MM.1S (cell line): ENCODE data around the gene GCM1.

Experiments used
- DNase-seq: peaks from one replicate; pipeline ENCODE4 v3.0.0-alpha.2; 2015
- H2AFZ ChIP-seq: fragments of 300-600 bp; sonication (generic); 2 replicates; pipeline ENCODE4 v1.6.0; 2016; ENCODE audit warnings: antibody characterized with exemption, low read length
- H3F3A ChIP-seq: fragments of 300-600 bp; sonication (generic); 2 replicates; pipeline ENCODE4 v1.6.1; 2016; ENCODE audit warnings: mild to moderate bottlenecking, antibody characterized with exemption, low read length, moderate library complexity, mixed read lengths; ENCODE audit not compliant: insufficient read depth
- H3K27ac ChIP-seq: fragments of 300-600 bp; sonication (generic); 2 replicates; pipeline ENCODE4 v1.5.1; 2016; ENCODE audit warnings: mild to moderate bottlenecking, low read length
- H3K27me3 ChIP-seq: fragments of 300-600 bp; sonication (generic); replicated peaks from 2 replicates; pipeline ENCODE4 v1.6.0; 2016; ENCODE audit warnings: low read length; ENCODE audit not compliant: insufficient read depth
- H3K36me3 ChIP-seq: fragments of 300-600 bp; sonication (generic); replicated peaks from 2 replicates; pipeline ENCODE4 v1.6.1; 2016; ENCODE audit warnings: mild to moderate bottlenecking, low read length, mixed read lengths; ENCODE audit not compliant: insufficient read depth
- H3K4me1 ChIP-seq: fragments of 300-600 bp; sonication (generic); 2 replicates; pipeline ENCODE4 v1.6.1; 2016; ENCODE audit warnings: low read length, mixed read lengths
- H3K4me2 ChIP-seq: fragments of 300-600 bp; sonication (generic); 2 replicates; pipeline ENCODE4 v1.6.0; 2016; ENCODE audit warnings: low read depth, low read length
- H3K4me3 ChIP-seq: fragments of 300-600 bp; sonication (generic); 2 replicates; pipeline ENCODE4 v1.5.1; 2016; ENCODE audit warnings: low read length, mixed read lengths
- H3K79me2 ChIP-seq: fragments of 300-600 bp; sonication (generic); 2 replicates; pipeline ENCODE4 v1.6.1; 2016; ENCODE audit warnings: mixed run types, low read length, mixed read lengths
- H3K9ac ChIP-seq: fragments of 300-600 bp; sonication (generic); 2 replicates; pipeline ENCODE4 v1.6.1; 2016; ENCODE audit warnings: low read length, mixed read lengths
- H3K9me2 ChIP-seq: fragments of 300-600 bp; sonication (generic); replicated peaks from 2 replicates; pipeline ENCODE4 v1.6.1; 2016; ENCODE audit warnings: mild to moderate bottlenecking, low read length, mixed read lengths; ENCODE audit not compliant: insufficient read depth
- H3K9me3 ChIP-seq: fragments of 300-600 bp; sonication (generic); replicated peaks from 2 replicates; pipeline ENCODE4 v1.6.1; 2016; ENCODE audit warnings: mild to moderate bottlenecking, low read length, mixed read lengths; ENCODE audit not compliant: insufficient read depth
- H4K20me1 ChIP-seq: fragments of 300-600 bp; sonication (generic); 2 replicates; pipeline ENCODE4 v1.6.1; 2016; ENCODE audit warnings: mild to moderate bottlenecking, low read length, moderate library complexity, mixed read lengths; ENCODE audit not compliant: insufficient read depth
- EZH2 ChIP-seq: fragments of 300-600 bp; sonication (generic); optimal IDR thresholded peaks from 2 replicates; pipeline ENCODE3; 2017; ENCODE audit warnings: low read depth, mild to moderate bottlenecking, antibody characterized with exemption, low read length, mixed read lengths
- EZH2phosphoT487 ChIP-seq: fragments of 300-600 bp; sonication (generic); IDR thresholded peaks from 2 replicates; pipeline ENCODE4 v1.6.1; 2018; ENCODE audit warnings: antibody characterized with exemption, low read length
- TF ChIP-seq, protein P1 (sequence below): fragments of 300-600 bp; sonication (generic); IDR thresholded peaks from 2 replicates; pipeline ENCODE4 v1.5.1; 2016; ENCODE audit warnings: antibody characterized with exemption, low read length, mixed read lengths

The GCM1 gene

DNA sequence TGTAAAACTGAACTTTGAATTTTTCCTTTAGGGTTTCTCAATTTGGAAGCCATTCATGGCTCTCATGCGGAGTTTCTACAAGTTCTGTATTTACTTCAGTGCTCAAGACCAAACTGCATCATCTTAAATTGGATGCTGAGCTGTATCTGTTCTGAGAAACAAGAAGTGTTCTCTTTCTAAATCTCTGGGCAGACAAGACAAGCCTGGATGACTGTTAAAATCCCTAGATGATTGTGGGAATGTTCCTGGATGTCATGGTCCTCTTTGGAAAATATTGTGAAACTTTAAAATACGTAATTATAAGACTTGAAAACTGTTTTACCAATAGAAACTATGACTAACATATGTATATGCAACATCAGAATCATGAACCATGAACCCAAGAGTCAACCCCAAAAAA is 6.2 kb upstream of the GCM1 start:
- no peak for DNase-seq
- Histone ChIP-seq H3K9me3 (no peaks in the 10 kb centered on the region), H3K27ac (no peak overlapping the region), H4K20me1 (no peaks in the 10 kb centered on the region), H3K36me3 (no peaks in the 10 kb centered on the region), H3K9ac (no peak overlapping the region), H3K4me1 (no peaks in the 10 kb centered on the region), H3K9me2 (no peaks in the 10 kb centered on the region), H3K79me2 (no peaks in the 10 kb centered on the region), H3K4me3 (no peak overlapping the region), H3K27me3 (no peaks in the 10 kb centered on the region), H3F3A (no peaks in the 10 kb centered on the region), H3K4me2 (no peak overlapping the region), H2AFZ (no peak overlapping the region)
- TF ChIP-seq EZH2phosphoT487 (no peak), EZH2 (no peak)
- TF ChIP-seq, protein P1, sequence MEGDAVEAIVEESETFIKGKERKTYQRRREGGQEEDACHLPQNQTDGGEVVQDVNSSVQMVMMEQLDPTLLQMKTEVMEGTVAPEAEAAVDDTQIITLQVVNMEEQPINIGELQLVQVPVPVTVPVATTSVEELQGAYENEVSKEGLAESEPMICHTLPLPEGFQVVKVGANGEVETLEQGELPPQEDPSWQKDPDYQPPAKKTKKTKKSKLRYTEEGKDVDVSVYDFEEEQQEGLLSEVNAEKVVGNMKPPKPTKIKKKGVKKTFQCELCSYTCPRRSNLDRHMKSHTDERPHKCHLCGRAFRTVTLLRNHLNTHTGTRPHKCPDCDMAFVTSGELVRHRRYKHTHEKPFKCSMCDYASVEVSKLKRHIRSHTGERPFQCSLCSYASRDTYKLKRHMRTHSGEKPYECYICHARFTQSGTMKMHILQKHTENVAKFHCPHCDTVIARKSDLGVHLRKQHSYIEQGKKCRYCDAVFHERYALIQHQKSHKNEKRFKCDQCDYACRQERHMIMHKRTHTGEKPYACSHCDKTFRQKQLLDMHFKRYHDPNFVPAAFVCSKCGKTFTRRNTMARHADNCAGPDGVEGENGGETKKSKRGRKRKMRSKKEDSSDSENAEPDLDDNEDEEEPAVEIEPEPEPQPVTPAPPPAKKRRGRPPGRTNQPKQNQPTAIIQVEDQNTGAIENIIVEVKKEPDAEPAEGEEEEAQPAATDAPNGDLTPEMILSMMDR, result no peak

DNA sequence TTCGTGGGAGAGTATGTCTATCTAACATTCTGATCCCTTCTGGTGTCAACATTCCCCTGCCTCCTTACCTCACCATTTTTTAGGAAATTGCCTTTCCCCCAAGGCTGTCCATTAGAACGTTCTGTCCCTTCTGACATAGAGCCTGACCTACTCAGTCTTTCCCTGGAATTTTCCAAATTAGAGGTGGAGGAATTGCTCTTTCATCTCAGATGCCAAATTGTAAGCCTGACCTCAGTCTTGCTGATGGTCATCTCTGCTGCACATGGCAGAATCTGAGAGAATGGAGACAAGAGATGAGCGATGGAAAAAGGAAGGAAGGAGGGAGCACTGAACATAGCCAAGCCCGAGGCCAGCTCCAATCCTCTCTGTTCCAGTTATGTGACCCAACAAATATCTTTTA is 5.4 kb upstream of the GCM1 start:
- Histone ChIP-seq H3K4me2 (no peak overlapping the region), H3K27me3 (no peaks in the 10 kb centered on the region), H3F3A (no peaks in the 10 kb centered on the region), H3K9ac (no peak overlapping the region), H3K79me2 (no peaks in the 10 kb centered on the region), H3K4me1 (no peaks in the 10 kb centered on the region), H3K27ac (no peak overlapping the region), H2AFZ (no peak overlapping the region), H3K36me3 (no peaks in the 10 kb centered on the region), H3K9me3 (no peaks in the 10 kb centered on the region), H4K20me1 (no peaks in the 10 kb centered on the region), H3K9me2 (no peaks in the 10 kb centered on the region), H3K4me3 (no peak overlapping the region)
- TF ChIP-seq, protein P1, result no peak
- TF ChIP-seq EZH2 (no peak), EZH2phosphoT487 (no peak)
- DNase-seq, result no peak

DNA sequence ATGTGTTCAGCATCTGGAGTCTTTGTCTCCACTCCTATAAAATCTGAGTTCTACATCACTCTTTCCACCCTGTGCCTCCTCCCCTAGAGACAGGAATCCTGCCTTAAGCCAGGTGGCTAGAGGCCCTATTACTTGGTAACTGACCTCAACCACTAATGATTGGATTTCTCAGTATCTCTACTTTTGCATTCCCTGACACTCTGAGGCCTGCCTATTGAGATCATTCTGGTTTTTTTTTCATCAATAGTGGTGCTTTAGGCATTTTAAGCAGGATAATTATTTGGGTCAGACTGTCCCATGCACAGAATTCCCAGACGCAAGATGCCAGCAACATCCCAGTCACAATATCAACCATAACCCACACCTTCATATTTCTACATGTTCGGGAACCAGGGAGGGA is 3.9 kb upstream of the GCM1 start:
- Histone ChIP-seq H3K79me2 (no peaks in the 10 kb centered on the region), H3K9me3 (no peaks in the 10 kb centered on the region), H3K4me1 (no peaks in the 10 kb centered on the region), H3K4me3 (no peak overlapping the region), H4K20me1 (no peaks in the 10 kb centered on the region), H3K27me3 (no peaks in the 10 kb centered on the region), H3K36me3 (no peaks in the 10 kb centered on the region), H2AFZ (no peak overlapping the region), H3K27ac (no peak overlapping the region), H3K9ac (no peak overlapping the region), H3F3A (no peaks in the 10 kb centered on the region), H3K4me2 (no peak overlapping the region), H3K9me2 (no peaks in the 10 kb centered on the region)
- TF ChIP-seq EZH2 (no peak), EZH2phosphoT487 (no peak)
- TF ChIP-seq, protein P1, result no peak
- DNase-seq, result no peak

DNA sequence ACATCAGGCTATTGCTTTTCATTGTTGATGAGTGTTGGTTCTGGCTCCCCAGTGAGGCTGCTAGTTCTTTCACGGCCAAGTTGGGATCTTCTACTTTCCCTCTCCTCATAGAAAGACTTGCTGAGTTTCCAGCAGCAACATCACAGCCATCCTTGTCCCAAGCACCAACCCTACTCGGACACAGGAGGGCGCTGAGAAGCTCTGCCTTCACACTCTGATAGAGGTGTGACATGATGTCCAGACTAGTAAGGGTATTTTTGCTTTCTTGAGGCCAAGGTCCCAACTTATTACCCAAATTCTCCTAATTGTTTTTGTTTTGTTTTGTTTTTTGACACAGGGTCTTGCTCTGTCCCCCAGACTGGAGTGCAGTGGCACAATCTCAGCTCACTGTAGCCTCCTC is 3.0 kb upstream of the GCM1 start:
- Histone ChIP-seq H3K9ac (no peak overlapping the region), H3K9me3 (no peaks in the 10 kb centered on the region), H3K4me2 (no peak overlapping the region), H3K27ac (no peak overlapping the region), H3K4me1 (no peaks in the 10 kb centered on the region), H3F3A (no peaks in the 10 kb centered on the region), H4K20me1 (no peaks in the 10 kb centered on the region), H3K4me3 (no peak overlapping the region), H3K36me3 (no peaks in the 10 kb centered on the region), H3K79me2 (no peaks in the 10 kb centered on the region), H3K9me2 (no peaks in the 10 kb centered on the region), H2AFZ (no peak overlapping the region), H3K27me3 (no peaks in the 10 kb centered on the region)
- DNase-seq, result no peak
- TF ChIP-seq EZH2, result no peak
- TF ChIP-seq, protein P1, result peak; percentile 28; the same call in 1 of the 2 replicates
